Right hindlimb (tissue), 1 donor: ENCODE measurements around the gene CTNNBIP1.

Experiments
- DNase-seq: peaks from one replicate; pipeline ENCODE4 v3.0.0-alpha.2; 2018

Gene CTNNBIP1

DNA sequence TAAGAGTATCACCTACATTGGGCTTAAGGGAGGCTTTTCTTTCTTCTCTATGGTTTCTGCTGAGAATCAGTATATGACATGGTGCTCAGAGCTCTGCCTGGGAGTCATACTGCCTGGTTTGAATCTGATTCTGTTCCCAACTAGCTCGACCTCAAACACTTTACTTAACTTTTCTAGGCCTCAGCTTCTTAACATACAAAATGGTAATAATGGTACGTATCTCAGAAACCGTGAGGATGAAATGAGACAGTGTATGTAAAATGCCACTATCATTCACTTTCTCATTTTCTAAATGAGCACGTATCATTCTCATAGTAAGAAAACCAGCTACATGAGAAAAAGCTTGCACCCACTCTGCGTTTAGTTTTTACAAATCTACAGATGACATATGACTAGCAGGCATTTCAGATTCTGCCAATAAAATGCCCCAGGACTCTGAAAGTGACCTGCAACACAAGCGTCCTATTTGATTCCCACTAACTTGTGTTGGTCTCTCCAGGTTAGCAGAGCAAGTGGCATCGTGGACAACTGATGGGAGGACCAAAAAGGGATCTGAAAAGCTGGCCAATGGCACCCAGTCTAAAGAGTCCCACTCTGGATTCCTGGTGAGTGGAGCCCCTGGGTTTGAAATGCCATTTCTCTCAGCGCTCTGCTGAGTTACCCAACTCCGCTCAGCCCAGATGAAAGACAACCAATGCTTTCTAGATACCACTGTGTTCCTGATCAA lies 6.1 kb downstream of the CTNNBIP1 start:
- DNase-seq, result no peak

DNA sequence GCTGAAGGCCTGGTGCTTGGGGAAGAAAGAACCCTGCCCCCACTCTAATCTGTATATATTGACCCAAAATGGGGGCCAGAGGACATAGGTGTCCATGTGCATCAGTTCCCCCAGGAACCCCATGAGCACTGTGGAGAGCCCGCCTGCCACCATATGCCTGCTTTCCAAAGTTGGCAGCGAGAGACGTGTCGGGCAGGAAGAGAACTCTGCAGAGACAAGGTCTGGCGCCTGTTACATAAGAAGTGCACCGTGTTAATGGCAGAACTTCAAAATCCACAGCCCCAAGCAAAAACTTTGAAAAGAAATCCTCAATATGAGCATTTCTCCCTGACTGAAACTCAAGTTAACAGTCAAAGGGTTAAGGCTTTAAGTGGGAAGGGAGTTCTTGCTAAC lies 8.0 kb downstream of the CTNNBIP1 start:
- DNase-seq, result no peak

- no peak for DNase-seq
These were observed 8.7 kb downstream of the CTNNBIP1 start for GRCh38 chr1:9901148-9902059.

DNA sequence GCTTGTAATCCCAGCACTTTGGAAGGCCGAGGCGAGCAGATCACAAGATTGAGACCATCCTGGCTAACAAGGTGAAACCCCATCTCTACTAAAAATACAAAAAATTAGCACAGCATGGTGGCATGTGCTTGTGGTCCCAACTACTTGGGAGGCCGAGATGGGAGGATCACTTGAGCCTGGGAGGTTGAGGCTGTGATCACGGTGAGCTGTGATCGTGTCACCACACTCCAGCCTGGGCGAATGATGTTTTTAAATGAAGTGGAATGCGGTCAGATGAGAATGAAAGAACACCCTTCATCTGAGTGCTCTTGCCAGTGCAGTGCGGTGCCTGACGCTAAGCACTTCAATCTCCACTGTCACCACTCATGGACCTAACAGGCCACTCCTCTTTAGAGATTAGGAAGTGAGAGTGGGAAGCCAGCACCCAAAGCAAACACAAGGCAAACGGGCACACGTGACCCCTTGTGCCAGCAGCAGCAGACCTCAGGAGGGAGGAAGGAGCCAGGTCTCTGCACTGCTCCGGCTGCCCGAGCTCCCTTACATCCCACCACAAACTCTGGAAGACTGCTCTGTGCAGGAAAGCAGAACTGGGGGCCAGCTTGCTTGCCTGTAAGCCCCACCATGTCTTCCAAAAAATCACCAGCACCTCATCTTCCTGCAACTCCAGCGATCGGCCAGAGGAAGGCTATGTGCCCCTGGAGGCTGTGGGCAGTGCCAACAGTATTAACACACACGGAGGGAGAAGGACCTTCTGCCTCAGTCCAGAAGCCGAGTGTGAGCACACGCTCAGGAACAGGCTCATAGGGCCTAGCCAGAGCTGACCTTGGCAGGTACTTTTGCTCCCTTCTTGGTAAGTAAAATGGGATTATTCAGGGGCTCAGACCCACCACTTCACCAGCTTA lies 9.7 kb downstream of the CTNNBIP1 start:
- no peak for DNase-seq

DNA sequence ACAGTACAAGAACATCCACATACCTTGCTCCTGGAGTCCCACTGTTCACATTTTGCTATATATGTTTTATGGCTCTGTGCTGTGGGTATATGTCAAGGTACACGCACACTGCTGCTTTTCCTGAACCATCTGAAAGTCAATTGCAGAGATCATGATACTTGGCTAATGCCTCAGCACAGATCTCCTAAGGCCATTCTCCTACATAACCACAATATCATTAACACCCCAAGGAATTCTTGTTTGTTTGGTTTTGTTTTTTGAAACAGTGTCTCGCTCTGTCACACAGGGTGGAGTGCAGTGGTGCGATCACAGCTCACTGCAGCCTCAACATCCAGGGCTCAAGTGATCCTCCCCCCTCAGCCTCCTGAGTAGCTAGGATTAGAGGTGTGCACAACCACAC lies 16.0 kb downstream of the CTNNBIP1 start:
- DNase-seq, result no peak

DNA sequence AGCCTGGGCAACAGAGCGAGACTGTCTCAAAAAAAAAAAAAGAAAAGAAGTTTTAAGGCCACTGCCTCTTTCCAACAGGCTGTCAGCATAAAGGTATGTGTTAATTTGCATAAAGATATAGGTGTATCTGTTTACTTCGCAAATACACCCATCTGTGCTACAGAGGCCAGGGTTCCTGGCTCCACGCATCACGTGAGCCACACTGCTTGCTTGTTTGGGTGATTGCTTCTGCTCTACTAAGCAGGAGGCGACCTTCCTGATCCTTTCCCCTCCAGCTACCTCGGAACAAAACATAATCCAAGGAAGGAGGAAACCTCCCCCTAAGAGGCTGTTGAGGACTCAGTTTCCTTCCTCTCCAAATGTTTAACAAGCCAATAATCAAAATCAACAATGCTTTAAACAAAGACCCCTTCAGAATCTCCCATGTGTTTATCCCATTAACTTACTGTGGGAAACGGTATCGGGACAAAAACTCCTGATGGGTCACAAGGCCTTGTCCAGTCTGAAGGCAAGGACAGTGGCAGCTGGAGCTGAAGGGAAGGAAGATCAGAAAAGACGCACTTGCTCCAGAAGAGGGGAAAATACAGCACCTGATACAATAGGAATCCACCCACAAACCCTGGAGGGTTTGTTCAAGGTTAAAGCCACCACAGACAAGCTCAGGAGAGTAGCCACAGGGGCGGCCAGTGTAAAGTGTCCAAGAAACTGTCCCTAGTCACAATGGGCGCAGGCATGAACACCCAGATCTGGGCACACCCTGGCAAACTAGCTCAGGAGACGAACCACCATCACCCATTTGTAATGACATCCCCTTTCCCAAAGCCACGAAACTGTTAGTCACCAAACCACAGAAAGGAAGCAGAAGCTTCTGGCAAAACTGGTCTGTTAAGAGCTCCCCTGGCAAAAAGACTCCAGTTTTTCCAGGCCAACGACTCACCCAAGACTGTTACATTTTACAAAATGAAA lies 17.2 kb downstream of the CTNNBIP1 start:
- no peak for DNase-seq

- no peak for DNase-seq
These were observed 18.9 kb downstream of the CTNNBIP1 start for GRCh38 chr1:9891207-9891606.

DNA sequence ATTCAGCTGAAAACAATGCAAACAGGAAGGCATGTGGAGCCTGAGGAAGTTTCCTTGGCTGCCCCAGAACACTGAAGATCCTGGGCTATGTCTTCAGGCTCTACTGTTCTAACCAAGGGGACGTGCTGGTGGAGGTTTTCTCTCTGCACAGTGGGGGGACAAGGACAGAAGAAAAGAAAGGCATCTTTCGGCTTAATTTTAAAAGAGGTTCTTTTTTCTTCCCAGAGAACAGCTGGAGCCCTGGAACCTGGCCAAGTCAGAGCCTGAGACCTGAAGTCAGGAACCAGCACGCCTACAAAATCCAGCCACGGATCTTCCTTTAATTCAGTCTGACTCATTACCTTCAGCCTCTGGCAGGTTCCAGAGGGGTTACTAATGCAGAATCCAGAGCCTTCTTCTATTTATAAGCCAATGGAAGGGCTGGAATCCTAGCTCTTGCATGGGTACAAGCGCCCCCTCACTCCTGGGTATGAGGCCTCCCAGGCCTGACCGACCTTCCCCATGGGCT lies 19.8 kb downstream of the CTNNBIP1 start:
- DNase-seq, result peak; percentile 60

DNA sequence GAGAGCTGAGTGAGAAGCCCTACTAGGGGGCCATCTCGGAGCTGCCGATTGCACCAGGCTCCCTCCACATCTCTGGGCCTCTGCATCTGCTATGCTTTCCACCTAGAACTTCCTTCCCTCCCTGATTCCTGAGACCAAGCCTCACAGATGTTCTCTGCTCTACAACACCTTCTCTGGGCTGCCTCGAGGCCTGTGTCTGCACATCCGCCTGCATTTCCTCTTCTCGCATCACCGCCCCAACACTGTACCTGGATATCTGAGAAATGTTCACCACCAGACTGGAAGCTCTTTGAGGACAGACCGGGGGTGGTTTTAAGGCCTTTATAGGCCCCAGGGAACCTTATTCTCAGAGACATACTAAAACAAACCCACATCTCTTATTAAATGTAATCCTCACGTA lies 20.7 kb downstream of the CTNNBIP1 start:
- no peak for DNase-seq

- no peak for DNase-seq
These were observed 21.2 kb downstream of the CTNNBIP1 start for GRCh38 chr1:9888886-9889285.

DNA sequence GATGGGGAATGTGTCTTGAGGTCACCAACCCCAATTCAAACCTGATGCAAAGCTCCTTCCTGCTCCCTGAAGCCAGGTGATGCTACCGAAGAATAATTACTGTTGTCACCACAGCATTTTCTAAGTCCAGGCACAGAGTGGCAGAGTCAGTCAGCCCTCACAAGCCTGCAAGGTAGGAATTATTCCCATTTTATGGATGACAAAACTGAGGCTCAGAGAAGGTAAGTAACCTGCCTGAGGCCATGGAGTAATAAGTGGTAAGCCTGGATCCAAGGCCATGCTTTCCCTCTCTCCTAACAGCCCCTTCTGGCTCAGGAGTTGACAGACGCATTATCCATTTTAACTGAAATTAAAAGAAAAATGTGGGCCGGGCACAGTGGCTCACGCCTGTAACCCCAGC lies 23.0 kb downstream of the CTNNBIP1 start:
- no peak for DNase-seq

DNA sequence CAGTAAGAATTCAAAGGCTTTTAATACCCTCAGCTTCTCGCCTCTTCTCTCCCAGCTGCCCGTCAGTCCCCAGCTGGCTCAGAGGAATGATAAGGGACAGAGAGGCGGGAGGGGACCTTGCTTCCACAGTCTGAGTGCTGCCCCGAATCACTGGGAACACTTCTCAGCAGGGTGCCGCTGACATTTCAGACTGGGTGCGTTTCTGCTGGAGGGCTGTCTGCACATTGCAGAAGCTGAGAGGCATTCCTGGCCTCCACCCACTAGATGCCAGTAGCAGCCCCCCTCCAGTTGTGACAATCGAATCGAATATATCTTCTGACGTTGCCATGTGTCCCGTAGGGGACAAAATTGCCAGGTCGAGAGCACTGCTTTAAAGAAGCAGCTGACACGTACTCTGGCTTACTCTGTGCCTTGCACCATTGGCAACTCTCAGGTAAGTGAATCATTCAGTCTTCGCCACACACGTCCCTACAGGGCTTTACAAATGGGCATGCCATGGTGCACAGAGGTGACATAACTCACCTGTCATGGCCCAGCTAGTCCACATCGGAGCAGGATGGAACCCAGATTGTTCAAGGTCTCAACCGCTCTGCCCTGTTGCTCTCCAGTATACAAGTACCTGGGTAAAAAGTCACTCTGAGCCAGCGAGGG lies 23.9 kb downstream of the CTNNBIP1 start:
- DNase-seq, result no peak

DNA sequence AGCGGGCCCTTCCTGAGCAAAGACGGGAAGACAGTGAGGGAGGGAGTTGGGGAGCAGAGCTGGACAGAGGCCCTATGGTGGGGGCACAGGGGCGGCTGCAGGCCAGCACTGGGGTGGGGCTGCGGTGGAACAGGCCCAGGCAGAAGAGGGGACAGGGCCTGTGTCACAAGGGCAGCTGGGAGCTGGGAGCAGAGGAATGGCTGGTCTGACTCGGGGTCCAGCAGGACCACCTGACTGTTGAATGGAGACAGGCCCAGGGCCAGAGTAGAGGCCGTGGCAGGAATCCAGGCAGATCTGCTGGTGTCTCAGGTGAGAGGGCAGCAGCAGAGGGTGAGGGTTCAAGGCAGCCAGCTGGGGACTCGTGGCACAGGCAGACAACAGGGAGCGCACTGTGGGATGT lies 25.3 kb downstream of the CTNNBIP1 start:
- no peak for DNase-seq

- DNase-seq, result no peak
These were observed 26.3 kb downstream of the CTNNBIP1 start for GRCh38 chr1:9883585-9884449.

DNA sequence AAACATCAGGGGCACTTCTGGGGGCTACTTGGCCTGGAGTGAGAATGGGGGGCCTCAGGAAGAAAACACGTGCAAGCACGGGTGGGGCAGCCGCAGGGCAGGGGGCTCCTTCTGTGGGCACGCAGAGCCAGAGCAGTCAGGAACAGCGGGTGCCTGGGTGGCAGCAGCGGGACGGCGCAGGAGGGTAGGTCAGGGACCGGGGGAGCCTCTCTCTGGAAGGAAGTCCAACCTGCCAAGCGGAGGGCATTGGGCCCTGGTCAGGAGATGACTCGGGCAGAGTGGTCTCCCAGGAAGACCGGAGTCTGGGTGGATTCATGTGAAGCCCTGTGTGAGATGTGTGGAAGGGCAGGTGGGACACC lies 27.1 kb downstream of the CTNNBIP1 start:
- DNase-seq, result no peak

GRCh38 chr1:9882296-9882944 lies 27.6 kb downstream of the CTNNBIP1 start:
- DNase-seq, result no peak

GRCh38 chr1:9881838-9882249 lies 28.2 kb downstream of the CTNNBIP1 start:
- DNase-seq, result no peak

- no peak for DNase-seq
These were observed 31.7 kb downstream of the CTNNBIP1 start for GRCh38 chr1:9878404-9878803.

GRCh38 chr1:9877962-9878361 lies 32.1 kb downstream of the CTNNBIP1 start:
- DNase-seq, result no peak

DNA sequence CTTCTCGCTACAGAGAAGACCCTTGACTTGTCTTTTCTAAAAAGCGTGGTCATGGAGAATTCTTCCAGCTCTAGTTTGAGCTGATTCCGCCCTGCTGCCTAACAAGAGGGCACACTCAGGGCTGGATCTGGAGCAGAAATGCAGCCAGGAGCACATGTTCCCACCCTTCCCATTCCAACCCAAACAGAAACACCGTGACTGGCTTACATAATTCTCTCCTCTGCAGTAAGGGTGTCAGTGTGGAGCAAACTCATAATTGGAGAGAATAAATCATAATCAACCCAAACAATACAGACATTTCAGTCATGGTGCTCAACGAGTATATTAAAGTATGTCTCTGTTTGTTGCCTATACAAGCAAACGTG lies 34.5 kb downstream of the CTNNBIP1 start:
- no peak for DNase-seq
